Sigmoid colon (tissue), 4 donors: ENCODE results near the gene YWHAG.

Source experiments
- CTCF ChIP-seq, 4 experiments: fragments of 450-650 bp in 3 of 4; fragments of 200-600 bp in 1 of 4; IDR thresholded peaks; one replicate each; pipeline ENCODE4 v1.5.1; 2016 to 2019; ENCODE audit warnings: antibody characterized with exemption in 4 of 4, mild to moderate bottlenecking in 3 of 4, moderate library complexity in 2 of 4
- POLR2A ChIP-seq, 2 donors: fragments of 450-650 bp; IDR thresholded peaks; one replicate each; pipeline ENCODE4 v1.6.1; 2016; ENCODE audit warnings: antibody characterized with exemption in 2 of 2, mild to moderate bottlenecking in 2 of 2, moderate library complexity in 2 of 2
- POLR2AphosphoS5 ChIP-seq, 4 donors: sonication (generic); formaldehyde crosslinking; IDR thresholded peaks; one replicate each; pipeline ENCODE4 v1.6.1; 2017; ENCODE audit warnings: antibody characterized with exemption in 4 of 4

DNA sequence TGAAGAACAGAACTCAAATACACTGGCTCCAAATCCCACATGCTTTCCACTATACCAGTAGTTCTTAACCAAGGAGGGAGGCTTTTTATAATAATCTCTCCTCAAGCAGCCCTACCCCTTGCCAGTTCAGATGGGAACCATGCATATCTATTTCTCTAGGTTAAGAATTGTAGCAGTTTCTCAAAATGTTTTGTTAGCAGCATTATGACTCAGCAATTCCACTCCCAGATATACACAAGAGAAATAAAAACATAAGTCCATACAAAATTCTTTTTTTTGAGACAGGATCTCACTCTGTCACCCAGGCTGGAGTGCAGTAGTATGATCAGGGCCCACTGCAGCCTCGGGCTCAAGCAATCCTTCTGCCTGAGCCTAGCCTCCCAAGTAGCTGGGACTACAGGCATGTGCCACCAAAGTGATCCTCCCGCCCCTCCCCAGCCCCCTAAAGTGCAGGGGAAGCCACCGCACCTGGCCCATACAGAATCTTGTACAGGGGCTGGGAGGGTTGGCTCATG, 18.1 kb downstream of the YWHAG start:
- TF ChIP-seq CTCF (IDR thresholded peaks at IDR 0.05), result no peak
- no peak for TF ChIP-seq POLR2AphosphoS5 (IDR thresholded peaks at IDR 0.05)
- no peak for TF ChIP-seq POLR2A (IDR thresholded peaks at IDR 0.05)
